Measurements from ENCODE around the gene REXO4.

REXO4 gene

DNA sequence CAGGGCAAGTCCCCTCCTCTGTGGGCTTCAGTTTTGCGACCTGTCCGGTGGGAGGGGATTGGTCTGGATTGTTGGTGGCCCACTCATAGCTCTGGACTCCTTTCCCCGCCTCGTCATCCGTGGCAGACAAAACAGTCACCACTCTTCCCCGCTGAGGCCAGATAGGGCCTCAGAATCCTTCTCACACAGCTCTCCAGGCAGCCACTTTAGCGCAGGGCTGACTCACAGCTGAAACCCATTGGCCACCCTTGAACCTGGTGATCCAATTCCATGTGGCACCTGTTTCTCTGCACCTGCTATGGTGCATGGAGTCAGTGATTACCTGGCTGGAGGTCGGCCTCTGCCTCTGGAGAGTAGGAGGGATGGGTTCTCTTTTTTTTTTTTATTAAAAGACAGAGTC is 26.2 kb upstream of the REXO4 start:
- Histone ChIP-seq H3K18ac (ENCODE audit: low read length) (no peak overlapping the region), H2AFZ (ENCODE audit: low read length) (no peak overlapping the region), H4K91ac (ENCODE audit: low read depth, low read length, poor library complexity) (no peak overlapping the region), H3K9me3 (replicated peaks in 1 of 2; ENCODE audit: control insufficient read depth in 2 of 2, insufficient read depth in 1 of 2, low read depth in 1 of 2, low read length in 2 of 2) (no peaks in the 10 kb centered on the region), H3K4ac (ENCODE audit: low read length) (no peak overlapping the region), H3K27ac (replicated peaks; ENCODE audit: low read length) (no peak overlapping the region), H2BK12ac (ENCODE audit: low read length) (no peak overlapping the region), H3K36me3 (replicated peaks in 1 of 2; ENCODE audit: control insufficient read depth in 2 of 2, insufficient read depth in 2 of 2, low read length in 2 of 2) (no peaks in the 10 kb centered on the region), H3K4me2 (ENCODE audit: insufficient read depth, low read length, poor library complexity, severe bottlenecking) (no peak overlapping the region), H2BK120ac (ENCODE audit: low read depth, low read length) (no peak overlapping the region), H3K27me3 (ENCODE audit: control insufficient read depth in 3 of 3, insufficient read depth in 3 of 3, low read depth in 1 of 3, low read length in 3 of 3) (no peaks in the 10 kb centered on the region), H3K14ac (ENCODE audit: low read length) (no peak overlapping the region), H2BK5ac (ENCODE audit: low read length) (no peak overlapping the region), H4K8ac (ENCODE audit: low read depth, low read length) (no peak overlapping the region), H2AK5ac (ENCODE audit: low read depth, low read length) (no peak overlapping the region), H3K23ac (ENCODE audit: low read depth, low read length, poor library complexity) (no peak overlapping the region), H3K4me3 (ENCODE audit: low read length in 2 of 2) (peak overlapping the region in 1 of 2 donors; percentile 38), H3K9ac (ENCODE audit: low read depth, low read length, poor library complexity) (no peak overlapping the region), H3K79me1 (ENCODE audit: low read depth, low read length) (no peaks in the 10 kb centered on the region), H2BK15ac (ENCODE audit: low read length) (no peak overlapping the region), H3K4me1 (ENCODE audit: control insufficient read depth in 2 of 2, insufficient read depth in 1 of 2, low read depth in 1 of 2, low read length in 2 of 2) (no peaks in the 10 kb centered on the region)
- no peak for DNase-seq (ENCODE audit: low spot score)
- WGBS, 2 donors (ENCODE audit: extremely low coverage in 2 of 2, insufficient read length in 2 of 2, insufficient replicate concordance in 1 of 2), result no CpG with 5 or more reads among the region's 8 CpGs

GRCh38 chr9:133443248-133443647 is 25.4 kb upstream of the REXO4 start:
- peak overlapping the region; percentile 58 for H2BK12ac ChIP-seq (ENCODE audit: low read length)
- no peak overlapping the region for H3K4ac ChIP-seq (ENCODE audit: low read length)
- H2AFZ ChIP-seq (ENCODE audit: low read length), result no peak overlapping the region
- no peaks in the 10 kb centered on the region for H3K36me3 ChIP-seq (replicated peaks in 1 of 2; ENCODE audit: control insufficient read depth in 2 of 2, insufficient read depth in 2 of 2, low read length in 2 of 2)
- H3K27ac ChIP-seq (replicated peaks; ENCODE audit: low read length), result no peak overlapping the region
- H3K9ac ChIP-seq (ENCODE audit: low read depth, low read length, poor library complexity), result peak overlapping the region; percentile 37
- H3K27me3 ChIP-seq (ENCODE audit: control insufficient read depth in 3 of 3, insufficient read depth in 3 of 3, low read depth in 1 of 3, low read length in 3 of 3), result no peaks in the 10 kb centered on the region
- no peaks in the 10 kb centered on the region for H3K79me1 ChIP-seq (ENCODE audit: low read depth, low read length)
- H3K9me3 ChIP-seq (replicated peaks in 1 of 2; ENCODE audit: control insufficient read depth in 2 of 2, insufficient read depth in 1 of 2, low read depth in 1 of 2, low read length in 2 of 2), result no peaks in the 10 kb centered on the region
- H3K14ac ChIP-seq (ENCODE audit: low read length), result no peak overlapping the region
- DNase-seq (ENCODE audit: low spot score), result no peak
- WGBS, 2 donors (ENCODE audit: extremely low coverage in 2 of 2, insufficient read length in 2 of 2, insufficient replicate concordance in 1 of 2), result no CpG with 5 or more reads among the region's 15 CpGs
- peak overlapping the region; percentile 68 for H4K91ac ChIP-seq (ENCODE audit: low read depth, low read length, poor library complexity)
- H3K4me2 ChIP-seq (ENCODE audit: insufficient read depth, low read length, poor library complexity, severe bottlenecking), result no peak overlapping the region
- no peak overlapping the region for H4K8ac ChIP-seq (ENCODE audit: low read depth, low read length)
- H3K18ac ChIP-seq (ENCODE audit: low read length), result no peak overlapping the region
- no peak overlapping the region for H2BK15ac ChIP-seq (ENCODE audit: low read length)
- no peaks in the 10 kb centered on the region for H3K4me1 ChIP-seq (ENCODE audit: control insufficient read depth in 2 of 2, insufficient read depth in 1 of 2, low read depth in 1 of 2, low read length in 2 of 2)
- H3K23ac ChIP-seq (ENCODE audit: low read depth, low read length, poor library complexity), result peak overlapping the region; percentile 78
- no peak overlapping the region for H3K4me3 ChIP-seq (ENCODE audit: low read length in 2 of 2)
- no peak overlapping the region for H2BK120ac ChIP-seq (ENCODE audit: low read depth, low read length)
- H2AK5ac ChIP-seq (ENCODE audit: low read depth, low read length), result no peak overlapping the region
- peak overlapping the region; percentile 2 for H2BK5ac ChIP-seq (ENCODE audit: low read length)

GRCh38 chr9:133441571-133441970 is 23.8 kb upstream of the REXO4 start:
- Histone ChIP-seq H3K27ac (replicated peaks; ENCODE audit: low read length) (no peak overlapping the region), H2AK5ac (ENCODE audit: low read depth, low read length) (peak overlapping the region; percentile 25), H3K18ac (ENCODE audit: low read length) (no peak overlapping the region), H2BK12ac (ENCODE audit: low read length) (no peak overlapping the region), H3K23ac (ENCODE audit: low read depth, low read length, poor library complexity) (no peak overlapping the region), H3K79me1 (ENCODE audit: low read depth, low read length) (no peaks in the 10 kb centered on the region), H2BK5ac (ENCODE audit: low read length) (no peak overlapping the region), H4K8ac (ENCODE audit: low read depth, low read length) (no peak overlapping the region), H2BK15ac (ENCODE audit: low read length) (no peak overlapping the region), H2AFZ (ENCODE audit: low read length) (no peak overlapping the region), H3K9me3 (replicated peaks in 1 of 2; ENCODE audit: control insufficient read depth in 2 of 2, insufficient read depth in 1 of 2, low read depth in 1 of 2, low read length in 2 of 2) (no peaks in the 10 kb centered on the region), H3K4me1 (ENCODE audit: control insufficient read depth in 2 of 2, insufficient read depth in 1 of 2, low read depth in 1 of 2, low read length in 2 of 2) (no peaks in the 10 kb centered on the region), H3K9ac (ENCODE audit: low read depth, low read length, poor library complexity) (no peak overlapping the region), H2BK120ac (ENCODE audit: low read depth, low read length) (no peak overlapping the region), H3K36me3 (replicated peaks in 1 of 2; ENCODE audit: control insufficient read depth in 2 of 2, insufficient read depth in 2 of 2, low read length in 2 of 2) (no peaks in the 10 kb centered on the region), H4K91ac (ENCODE audit: low read depth, low read length, poor library complexity) (no peak overlapping the region), H3K27me3 (ENCODE audit: control insufficient read depth in 3 of 3, insufficient read depth in 3 of 3, low read depth in 1 of 3, low read length in 3 of 3) (no peaks in the 10 kb centered on the region), H3K4me3 (ENCODE audit: low read length in 2 of 2) (no peak overlapping the region), H3K4ac (ENCODE audit: low read length) (no peak overlapping the region), H3K4me2 (ENCODE audit: insufficient read depth, low read length, poor library complexity, severe bottlenecking) (no peak overlapping the region), H3K14ac (ENCODE audit: low read length) (no peak overlapping the region)
- WGBS, 2 donors (ENCODE audit: extremely low coverage in 2 of 2, insufficient read length in 2 of 2, insufficient replicate concordance in 1 of 2), result no CpG with 5 or more reads among the region's 5 CpGs
- no peak for DNase-seq (ENCODE audit: low spot score)

DNA sequence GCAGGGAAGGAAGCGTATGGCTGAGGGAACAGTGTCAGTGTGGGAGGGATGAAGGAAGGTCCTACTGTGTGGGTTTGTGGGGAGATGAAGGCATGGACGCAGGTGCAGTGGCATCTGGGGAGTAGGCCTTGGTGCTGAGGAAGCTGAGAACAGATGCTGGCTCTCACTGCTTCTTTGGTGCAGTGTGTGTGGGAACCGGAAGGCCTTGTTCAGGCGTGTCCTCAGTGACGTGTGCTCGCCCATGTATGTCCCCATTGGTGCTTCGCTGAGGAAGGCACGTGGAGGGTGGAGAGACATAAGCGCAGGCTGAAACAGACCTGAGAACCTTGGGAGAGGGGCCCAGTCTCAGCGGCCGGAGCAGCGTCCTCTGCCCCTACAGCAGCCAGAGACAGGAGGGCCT is 23.1 kb upstream of the REXO4 start:
- H3K79me1 ChIP-seq (ENCODE audit: low read depth, low read length), result no peaks in the 10 kb centered on the region

More for the DNA sequence above, 23.1 kb upstream of the REXO4 start:
- H3K27me3 ChIP-seq (ENCODE audit: control insufficient read depth in 3 of 3, insufficient read depth in 3 of 3, low read depth in 1 of 3, low read length in 3 of 3), result no peaks in the 10 kb centered on the region
- H2BK12ac ChIP-seq (ENCODE audit: low read length), result peak overlapping the region; percentile 30
- H3K9me3 ChIP-seq (replicated peaks in 1 of 2; ENCODE audit: control insufficient read depth in 2 of 2, insufficient read depth in 1 of 2, low read depth in 1 of 2, low read length in 2 of 2), result no peaks in the 10 kb centered on the region
- H3K4ac ChIP-seq (ENCODE audit: low read length), result no peak overlapping the region
- no CpG with 5 or more reads among the region's 12 CpGs for WGBS, 2 donors (ENCODE audit: extremely low coverage in 2 of 2, insufficient read length in 2 of 2, insufficient replicate concordance in 1 of 2)
- H3K27ac ChIP-seq (replicated peaks; ENCODE audit: low read length), result no peak overlapping the region
- no peak overlapping the region for H3K14ac ChIP-seq (ENCODE audit: low read length)
- H2BK5ac ChIP-seq (ENCODE audit: low read length), result peak overlapping the region; percentile 71
- no peak overlapping the region for H2AK5ac ChIP-seq (ENCODE audit: low read depth, low read length)
- H3K4me1 ChIP-seq (ENCODE audit: control insufficient read depth in 2 of 2, insufficient read depth in 1 of 2, low read depth in 1 of 2, low read length in 2 of 2), result no peaks in the 10 kb centered on the region
- H3K9ac ChIP-seq (ENCODE audit: low read depth, low read length, poor library complexity), result peak overlapping the region; percentile 77
- no peak overlapping the region for H4K91ac ChIP-seq (ENCODE audit: low read depth, low read length, poor library complexity)
- H2BK15ac ChIP-seq (ENCODE audit: low read length), result no peak overlapping the region
- H3K36me3 ChIP-seq (replicated peaks in 1 of 2; ENCODE audit: control insufficient read depth in 2 of 2, insufficient read depth in 2 of 2, low read length in 2 of 2), result no peaks in the 10 kb centered on the region
- no peak overlapping the region for H4K8ac ChIP-seq (ENCODE audit: low read depth, low read length)
- peak overlapping the region; percentile 34 for H3K23ac ChIP-seq (ENCODE audit: low read depth, low read length, poor library complexity)
- no peak overlapping the region for H3K4me3 ChIP-seq (ENCODE audit: low read length in 2 of 2)
- no peak overlapping the region for H3K4me2 ChIP-seq (ENCODE audit: insufficient read depth, low read length, poor library complexity, severe bottlenecking)
- no peak for DNase-seq (ENCODE audit: low spot score)
- no peak overlapping the region for H2BK120ac ChIP-seq (ENCODE audit: low read depth, low read length)
- H3K18ac ChIP-seq (ENCODE audit: low read length), result no peak overlapping the region
- no peak overlapping the region for H2AFZ ChIP-seq (ENCODE audit: low read length)
